Skin of body (tissue), 2 donors: ENCODE measurements around the gene LZTR1. TPM values are rescaled to one million over a fixed set of nuclear protein-coding genes. Genes with fewer than 3 reads are reported as not detected.
"Not testable (repeated sequence)": the region's sequence is repeated elsewhere in the genome, so short reads cannot be mapped to it uniquely, and the experiment has no call there.

Experiments
- DNase-seq: peaks from one replicate; lab custom pipeline; 2025; lab: John Stamatoyannopoulos, UW
- total RNA-seq: library from RNA; depleted of rRNA; stranded (reverse); fragments of >200 nt; gene quantifications from one replicate; pipeline ENCODE4 v1.2.3, GENCODE V29; 2014

LZTR1 gene
- total RNA-seq, 1 donor from 2014 or later = 33.7 TPM

GRCh38 chr22:20995329-20996030 is 13.4 kb downstream of the LZTR1 start:
- DNase-seq = no peak

DNA sequence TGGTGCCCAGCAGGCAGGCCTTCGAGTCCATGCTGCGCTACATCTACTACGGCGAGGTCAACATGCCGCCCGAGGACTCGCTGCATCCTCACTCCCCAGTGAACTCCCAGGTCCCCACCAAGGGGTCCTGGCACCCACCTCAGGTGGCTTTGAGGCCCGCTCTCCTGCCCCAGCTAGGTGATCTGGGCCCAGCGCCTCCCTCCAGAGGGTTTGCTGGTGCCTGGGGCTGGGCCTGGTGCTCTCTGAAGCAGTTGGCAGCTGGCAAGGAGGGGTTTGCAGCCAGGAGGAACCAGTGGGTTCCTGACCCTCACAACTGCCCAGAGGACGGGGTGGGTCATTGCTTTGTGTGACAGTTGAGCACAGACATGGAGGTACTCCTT is 13.9 kb downstream of the LZTR1 start:
- DNase-seq = no peak

DNA sequence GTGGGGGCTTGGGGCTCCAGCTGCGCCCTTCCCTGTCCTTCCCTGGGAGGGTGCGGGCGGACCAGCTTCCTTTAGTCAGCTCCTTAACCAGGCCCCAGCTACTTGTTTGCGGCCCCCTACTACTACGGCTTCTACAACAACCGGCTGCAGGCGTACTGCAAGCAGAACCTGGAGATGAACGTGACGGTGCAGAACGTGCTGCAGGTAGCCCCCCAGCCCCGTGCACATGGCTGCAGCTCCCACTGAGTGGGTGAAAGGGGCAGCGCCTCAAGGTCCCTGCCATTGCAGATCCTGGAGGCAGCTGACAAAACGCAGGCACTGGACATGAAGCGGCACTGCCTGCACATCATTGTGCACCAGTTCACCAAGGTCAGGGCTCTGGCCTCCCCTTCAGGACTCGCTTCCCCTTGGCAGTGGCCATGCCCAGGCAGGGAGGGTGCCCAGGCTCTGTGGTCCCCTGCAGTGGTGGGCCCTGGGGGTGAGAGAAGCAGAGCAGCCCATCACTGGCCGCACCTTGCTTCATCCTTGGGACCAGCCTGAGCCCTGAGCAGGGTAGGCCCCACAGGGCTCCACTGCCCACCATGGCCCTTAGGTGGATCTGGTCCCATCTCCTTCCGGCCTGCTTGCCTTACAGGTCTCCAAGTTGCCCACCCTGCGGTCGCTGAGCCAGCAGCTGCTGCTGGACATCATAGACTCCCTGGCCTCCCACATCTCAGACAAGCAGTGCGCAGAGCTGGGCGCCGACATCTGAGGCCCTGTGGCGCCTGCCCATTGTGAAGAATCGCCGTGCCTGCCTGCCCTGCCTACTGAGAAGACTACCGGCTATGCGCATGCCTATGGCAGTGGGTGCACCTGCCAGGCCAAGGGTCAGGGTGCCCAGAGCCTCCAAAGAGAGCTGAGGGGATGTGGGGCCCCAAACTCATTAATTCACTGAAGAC is 14.8 kb downstream of the LZTR1 start:
- no peak for DNase-seq

GRCh38 chr22:20997536-20998257 is 15.6 kb downstream of the LZTR1 start:
- DNase-seq = no peak

DNA sequence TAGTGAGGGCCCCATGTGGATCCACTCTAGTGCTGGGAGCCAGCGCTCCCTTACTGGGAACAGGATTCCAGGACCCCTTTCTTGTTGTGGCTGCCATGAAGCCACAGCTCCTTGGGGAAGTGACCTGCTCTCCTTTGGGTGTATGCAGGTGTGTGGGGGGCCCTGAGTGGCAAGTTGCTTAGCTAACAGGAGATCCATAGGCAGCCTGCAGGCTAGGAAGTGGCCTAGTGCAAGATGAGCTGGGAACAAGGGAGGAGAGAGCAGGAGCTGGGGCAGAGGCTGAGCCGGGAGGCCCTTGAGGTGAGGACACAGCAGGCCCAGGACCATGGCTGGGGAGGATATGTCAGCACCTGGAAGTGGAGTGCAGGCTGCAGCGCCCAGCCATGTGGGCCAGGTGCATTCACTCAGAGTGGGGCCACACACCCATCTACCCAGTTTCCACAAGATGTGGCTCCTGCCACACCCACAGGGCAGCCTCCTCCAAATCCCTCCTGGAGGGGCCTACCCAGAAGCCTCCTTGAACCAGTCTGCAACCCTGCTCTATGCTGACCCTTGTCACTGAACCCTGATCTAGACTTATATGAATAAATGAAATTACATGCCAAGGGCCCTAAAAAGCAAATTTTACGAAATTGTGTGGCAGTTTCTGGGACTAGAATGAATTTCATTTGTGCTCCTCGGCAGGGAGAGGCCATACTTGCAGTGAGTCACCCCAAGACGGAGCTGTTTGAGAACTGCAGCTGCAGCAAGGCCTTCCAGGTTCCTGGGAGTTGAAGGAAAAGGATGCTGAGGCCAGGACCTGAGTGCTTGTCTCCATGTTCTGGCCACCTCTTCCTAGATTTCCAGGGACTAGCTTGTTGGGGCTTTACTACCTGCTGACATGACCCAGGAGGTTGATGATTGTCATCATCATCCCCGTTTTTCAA is 16.6 kb downstream of the LZTR1 start:
- DNase-seq = no peak

- DNase-seq = no peak
Observed at GRCh38 chr22:20999350-21000206, 17.5 kb downstream of the LZTR1 start.

- DNase-seq = no peak
Observed at GRCh38 chr22:21000207-21000986, 18.3 kb downstream of the LZTR1 start.

GRCh38 chr22:21000987-21001600 is 19.0 kb downstream of the LZTR1 start:
- DNase-seq = peak; percentile 70

DNA sequence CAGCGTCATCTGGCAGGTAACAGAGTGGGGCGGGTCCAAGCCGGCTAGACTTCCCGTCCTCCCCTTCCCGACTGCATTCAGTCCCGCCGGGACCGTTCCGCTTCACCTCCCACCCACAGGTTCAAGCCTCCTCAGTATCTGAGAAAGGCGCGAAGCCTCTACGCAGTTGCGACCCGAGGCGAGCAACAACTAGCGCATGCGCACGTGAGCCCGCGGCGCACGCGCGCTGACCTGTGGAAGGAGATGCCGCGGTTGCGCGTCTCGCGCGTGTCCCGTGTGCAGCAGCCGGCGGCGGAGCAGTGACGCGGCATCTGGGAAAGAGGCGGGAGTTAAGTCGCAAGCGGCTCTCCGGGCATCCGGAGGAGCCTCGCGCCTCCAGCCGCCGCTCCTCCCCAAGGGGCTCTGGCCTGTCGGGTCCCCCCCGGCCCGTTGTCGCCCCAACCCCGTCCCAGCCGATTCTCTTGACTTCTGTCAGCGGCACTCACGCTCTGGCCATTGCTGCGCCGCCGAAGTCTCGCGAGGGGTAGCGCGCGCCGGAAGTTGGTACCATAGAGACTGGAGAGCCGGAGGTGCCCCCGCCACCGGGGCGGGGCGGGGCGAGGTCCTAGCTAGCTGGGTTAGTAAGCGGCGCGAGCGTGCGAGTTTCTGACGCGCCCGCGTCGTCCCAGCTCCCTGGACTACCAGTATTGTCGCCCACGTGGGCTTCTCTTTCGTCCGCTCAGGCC is 19.7 kb downstream of the LZTR1 start, which contains the start of gene THAP7:
TSS of gene THAP7 (minus strand) at position 518 of the 725 bp plus-strand sequence. CDS start at position 311, 207 bp downstream.
- DNase-seq = peak; percentile 96

DNA sequence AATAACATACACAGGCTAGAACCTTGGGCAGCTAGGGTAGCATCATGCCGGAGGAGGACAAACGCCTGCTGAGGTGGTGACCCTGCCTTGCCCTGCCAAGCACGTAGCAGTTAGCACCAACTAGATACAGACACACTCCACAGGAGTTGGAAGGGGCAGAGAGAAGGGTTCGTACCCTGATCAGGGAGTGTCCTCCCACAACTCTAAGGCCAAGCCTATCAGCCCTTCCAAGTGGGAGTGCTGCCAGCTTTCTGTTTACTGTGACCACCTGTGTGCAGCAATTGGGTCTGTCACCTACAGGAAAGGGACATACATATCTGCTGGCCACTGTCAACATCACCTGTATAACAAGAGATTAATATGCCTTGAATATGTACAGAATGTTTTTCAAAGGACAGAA is 21.7 kb downstream of the LZTR1 start:
- no peak for DNase-seq

DNA sequence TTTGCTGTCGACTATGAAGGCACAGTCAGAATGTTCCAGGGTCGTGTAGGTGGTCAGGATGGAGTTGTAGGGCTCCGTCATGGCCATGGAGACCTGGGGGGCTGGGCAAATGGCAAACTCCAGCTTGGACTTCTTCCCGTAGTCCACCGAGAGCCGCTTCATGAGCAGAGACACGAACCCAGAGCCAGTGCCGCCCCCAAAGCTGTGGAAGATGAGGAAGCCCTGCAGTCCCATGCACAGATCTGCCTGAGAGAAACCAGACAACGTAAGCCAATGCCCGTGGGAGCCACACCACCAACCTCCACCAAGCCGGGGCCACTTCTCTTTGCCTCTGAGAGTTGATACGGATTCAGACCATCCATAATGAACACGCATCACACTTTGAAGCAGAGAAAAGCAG is 27.1 kb downstream of the LZTR1 start:
- DNase-seq = not testable (repeated sequence)

GRCh38 chr22:21009638-21010425 is 27.7 kb downstream of the LZTR1 start:
- no peak for DNase-seq

DNA sequence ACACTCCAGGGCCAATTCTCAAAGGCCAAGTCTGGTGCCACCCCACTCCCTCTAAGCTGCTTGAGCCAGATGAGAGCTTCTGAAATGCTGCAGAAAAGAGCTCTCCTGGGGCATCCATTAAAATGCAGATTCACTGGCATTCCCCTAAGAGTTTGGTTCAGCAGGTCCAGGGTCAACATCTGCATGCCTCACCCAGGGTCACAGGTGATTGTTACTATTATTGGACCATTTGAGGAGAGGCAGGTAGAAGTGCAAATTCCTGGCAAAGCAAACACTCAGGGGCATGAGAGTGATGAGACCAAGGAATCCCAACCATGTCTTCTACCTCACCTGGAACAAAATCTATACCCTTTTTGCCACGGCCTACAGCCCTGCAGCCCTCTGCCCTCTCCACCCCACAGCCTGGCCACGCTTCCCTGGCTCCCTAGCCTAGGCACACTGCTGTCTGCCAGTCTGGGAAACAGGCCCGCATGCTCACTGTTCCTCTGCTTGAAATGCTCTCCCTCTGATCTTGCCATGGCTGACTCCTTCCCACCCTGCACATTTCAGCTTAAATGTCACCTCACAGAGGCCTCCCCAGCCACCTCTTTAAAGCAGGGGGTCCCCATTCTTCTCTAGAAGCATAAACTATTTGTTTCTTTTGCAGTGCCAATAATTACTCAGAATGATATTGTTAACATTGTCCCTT is 28.5 kb downstream of the LZTR1 start:
- no peak for DNase-seq

DNA sequence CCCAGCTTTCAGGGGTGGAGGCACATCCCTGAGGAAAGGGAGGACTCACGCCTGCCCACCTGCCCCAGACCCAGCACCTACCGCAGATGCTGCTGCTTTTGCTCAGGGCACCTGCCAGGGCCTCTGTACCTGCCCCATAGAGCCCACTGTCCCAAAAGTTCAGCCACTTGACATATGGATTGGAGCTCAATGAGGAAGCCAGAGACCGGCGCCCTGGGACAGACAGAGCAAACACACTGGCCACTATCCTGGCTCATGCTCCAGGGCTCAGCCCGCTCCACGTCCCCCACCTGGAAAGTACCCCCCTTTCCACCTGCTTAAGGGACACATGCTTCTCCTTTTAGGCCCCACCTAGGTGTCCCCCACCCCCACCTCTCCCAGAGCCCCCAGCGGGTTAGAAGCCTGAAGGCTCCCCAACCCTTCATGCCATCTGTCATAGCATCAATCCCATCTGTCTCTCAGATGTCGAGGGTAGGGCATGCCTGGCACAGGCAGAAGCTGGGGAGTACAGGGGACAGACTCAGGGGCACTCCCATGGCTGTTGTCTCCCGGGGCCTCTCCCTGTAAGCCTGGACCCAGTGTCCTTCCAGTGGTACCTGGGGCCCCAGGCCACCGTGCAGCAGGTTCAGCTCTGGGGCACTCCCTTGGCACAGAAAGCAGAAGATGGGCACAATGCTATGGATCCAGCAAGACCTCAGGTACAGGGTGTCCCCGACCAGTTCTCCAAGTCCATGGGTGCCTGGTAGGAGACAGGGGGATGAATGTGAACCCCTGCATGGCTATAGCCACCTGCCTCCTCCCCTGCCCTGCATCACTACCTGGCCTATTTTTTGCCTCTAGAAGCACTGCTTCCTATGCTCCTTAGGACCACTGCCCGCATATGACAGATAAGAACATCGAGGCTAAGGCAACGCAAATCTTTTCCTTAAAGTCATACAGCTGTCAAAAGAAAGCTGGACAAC is 30.6 kb downstream of the LZTR1 start:
- no peak for DNase-seq

GRCh38 chr22:21013657-21014201 is 31.6 kb downstream of the LZTR1 start:
- DNase-seq = no peak
